ENCODE data around the gene LINC00632.

GRCh38 chrX:140817943-140818342 lies 108.4 kb downstream of the LINC00632 start:
- TF ChIP-seq CTCF (IDR thresholded peaks at IDR 0.05) (no peak), POLR2A (IDR thresholded peaks at IDR 0.05) (no peak)
